H9 (cell line): Measurements from ENCODE around the gene FBN1. TPM values are rescaled to one million over a fixed set of nuclear protein-coding genes. Genes with fewer than 3 reads are reported as not detected.

ENCODE experiments used
- DNase-seq: peaks from one replicate; pipeline ENCODE4 v3.0.0-alpha.2; 2017
- H2AFZ ChIP-seq: one replicate; pipeline ENCODE4 v1.6.1; 2013; ENCODE audit warnings: mild to moderate bottlenecking, low read length, control low read depth, moderate library complexity
- H2AK5ac ChIP-seq: 2 replicates; pipeline ENCODE4 v1.6.1; 2013; ENCODE audit warnings: low read length, control low read depth, mixed read lengths; ENCODE audit not compliant: insufficient read length
- H2BK120ac ChIP-seq: one replicate; pipeline ENCODE4 v1.6.1; 2013; ENCODE audit warnings: low read depth, mild to moderate bottlenecking, low read length, control low read depth, inconsistent platforms; ENCODE audit not compliant: poor library complexity, severe bottlenecking
- H2BK12ac ChIP-seq: 2 replicates; pipeline ENCODE4 v1.6.1; 2013; ENCODE audit warnings: low read length, control low read depth, mixed read lengths, low read depth; ENCODE audit not compliant: insufficient read length
- H2BK15ac ChIP-seq: 2 replicates; pipeline ENCODE4 v1.6.1; 2013; ENCODE audit warnings: low read depth, low read length, control low read depth
- H2BK20ac ChIP-seq: one replicate; pipeline ENCODE4 v1.6.1; 2013; ENCODE audit warnings: low read depth, mild to moderate bottlenecking, low read length, control low read depth, inconsistent platforms; ENCODE audit not compliant: poor library complexity, severe bottlenecking
- H2BK5ac ChIP-seq: 2 replicates; pipeline ENCODE4 v1.6.1; 2013; ENCODE audit warnings: low read length, control low read depth, mixed read lengths; ENCODE audit not compliant: insufficient read length
- H3K14ac ChIP-seq: 2 replicates; pipeline ENCODE4 v1.6.1; 2013; ENCODE audit warnings: low read length, control low read depth; ENCODE audit not compliant: insufficient read depth
- H3K18ac ChIP-seq: 2 replicates; pipeline ENCODE4 v1.6.1; 2013; ENCODE audit warnings: low read depth, mild to moderate bottlenecking, mixed read lengths, low read length, control low read depth; ENCODE audit not compliant: insufficient read length
- H3K23ac ChIP-seq: 2 replicates; pipeline ENCODE4 v1.6.1; 2013; ENCODE audit warnings: low read length, control low read depth, mixed read lengths, low read depth; ENCODE audit not compliant: insufficient read length
- H3K23me2 ChIP-seq: 2 replicates; pipeline ENCODE4 v1.6.1; 2013; ENCODE audit warnings: low read depth, mild to moderate bottlenecking, mixed read lengths, low read length, control low read depth; ENCODE audit not compliant: insufficient read length, poor library complexity, severe bottlenecking
- H3K27ac ChIP-seq: 2 replicates; pipeline ENCODE4 v1.5.1; 2013; ENCODE audit warnings: low read length, control low read depth, mixed read lengths, low read depth; ENCODE audit not compliant: insufficient read length
- H3K27me3 ChIP-seq: 2 replicates; pipeline ENCODE4 v1.6.1; 2013; ENCODE audit warnings: low read length, control low read depth, inconsistent platforms; ENCODE audit not compliant: insufficient read depth
- H3K4ac ChIP-seq: 2 replicates; pipeline ENCODE4 v1.6.1; 2013; ENCODE audit warnings: low read depth, mild to moderate bottlenecking, control low read depth, inconsistent platforms, low read length, moderate library complexity
- H3K4me1 ChIP-seq: 2 replicates; pipeline ENCODE4 v1.6.1; 2013; ENCODE audit warnings: low read length, control low read depth, inconsistent platforms; ENCODE audit not compliant: insufficient read depth
- H3K4me2 ChIP-seq: 2 replicates; pipeline ENCODE4 v1.6.1; 2013; ENCODE audit warnings: low read length, control low read depth, mixed read lengths; ENCODE audit not compliant: insufficient read length, insufficient read depth
- H3K56ac ChIP-seq: 2 replicates; pipeline ENCODE4 v1.6.1; 2013; ENCODE audit warnings: low read depth, mild to moderate bottlenecking, mixed read lengths, low read length, control low read depth; ENCODE audit not compliant: insufficient read length
- H3K79me1 ChIP-seq: 2 replicates; pipeline ENCODE4 v1.6.1; 2013; ENCODE audit warnings: low read depth, mild to moderate bottlenecking, moderate library complexity, low read length, control low read depth, inconsistent platforms; ENCODE audit not compliant: insufficient read depth, poor library complexity, severe bottlenecking
- H3K79me2 ChIP-seq: 2 replicates; pipeline ENCODE4 v1.6.1; 2013; ENCODE audit warnings: low read length, control low read depth, inconsistent platforms; ENCODE audit not compliant: insufficient read depth
- H3K9ac ChIP-seq: 2 replicates; pipeline ENCODE4 v1.6.1; 2013; ENCODE audit warnings: low read length, control low read depth, mixed read lengths; ENCODE audit not compliant: insufficient read length; ENCODE audit errors: extremely low read depth
- H3K9me3 ChIP-seq: one replicate; pipeline ENCODE4 v1.6.1; 2013; ENCODE audit warnings: low read depth, low read length, inconsistent platforms; ENCODE audit not compliant: control insufficient read depth
- H3T11ph ChIP-seq: one replicate; pipeline ENCODE4 v1.6.1; 2013; ENCODE audit warnings: mild to moderate bottlenecking, low read length, control low read depth, inconsistent platforms
- H4K20me1 ChIP-seq: one replicate; pipeline ENCODE4 v1.6.1; 2013; ENCODE audit not compliant: control insufficient read depth, insufficient read length, insufficient read depth
- H4K5ac ChIP-seq: 2 replicates; pipeline ENCODE4 v1.6.1; 2013; ENCODE audit warnings: low read depth, mild to moderate bottlenecking, mixed read lengths, low read length, control low read depth; ENCODE audit not compliant: insufficient read length
- H4K8ac ChIP-seq: replicated peaks from 2 replicates; pipeline ENCODE4 v1.6.1; 2013; ENCODE audit warnings: low read length, control low read depth, mixed read lengths, low read depth; ENCODE audit not compliant: insufficient read length
- H4K91ac ChIP-seq: 2 replicates; pipeline ENCODE4 v1.6.1; 2013; ENCODE audit warnings: low read depth, mild to moderate bottlenecking, moderate library complexity, mixed read lengths, low read length, control low read depth; ENCODE audit not compliant: insufficient read length
- H3K27ac Mint-ChIP-seq, 3 experiments: 2 replicates in 2 of 3; 3 replicates in 1 of 3; pipeline ENCODE4 v1.8.0; 2020 to 2021; ENCODE audit warnings: mixed read lengths in 3 of 3, mild to moderate bottlenecking in 1 of 3, moderate library complexity in 1 of 3
- H3K27me3 Mint-ChIP-seq: 2 replicates; pipeline ENCODE4 v1.8.0; 2021; ENCODE audit warnings: low read depth, mild to moderate bottlenecking, moderate library complexity, mixed read lengths
- H3K36me3 Mint-ChIP-seq, 3 experiments: 2 replicates in 2 of 3; 3 replicates in 1 of 3; pipeline ENCODE4 v1.8.0; 2020 to 2021; ENCODE audit warnings: low read depth in 3 of 3, mixed read lengths in 3 of 3; ENCODE audit not compliant: insufficient read depth in 1 of 3
- H3K4me1 Mint-ChIP-seq, 2 experiments: 2 replicates each; pipeline ENCODE4 v1.8.0; 2020; ENCODE audit warnings: mixed read lengths in 2 of 2
- H3K4me3 Mint-ChIP-seq, 2 experiments: 2 replicates in 1 of 2; 3 replicates in 1 of 2; pipeline ENCODE4 v1.8.0; 2020 to 2021; ENCODE audit warnings: mild to moderate bottlenecking in 2 of 2, mixed read lengths in 2 of 2, moderate library complexity in 1 of 2
- H3K9me3 Mint-ChIP-seq, 2 experiments: 2 replicates in 1 of 2; 3 replicates in 1 of 2; pipeline ENCODE4 v1.8.0; 2020; ENCODE audit warnings: mild to moderate bottlenecking in 2 of 2, mixed read lengths in 2 of 2, moderate library complexity in 1 of 2
- CTCF ChIP-seq: fragments of 200-600 bp; sonication (generic); conservative IDR thresholded peaks from 3 replicates; pipeline ENCODE4 v1.8.0; 2021; ENCODE audit warnings: antibody characterized with exemption, mild to moderate bottlenecking
- WGBS: extraction: QIAGEN DNeasy Blood & Tissue Kit; methylation state at CpG from one replicate; pipeline ENCODE4 v1.1.7; 2013; ENCODE audit warnings: missing lambda C conversion rate, low lambda C conversion rate, mixed read lengths; ENCODE audit not compliant: insufficient read length; ENCODE audit errors: extremely low coverage; 5-methylcytosine and 5-hydroxymethylcytosine counted together
- total RNA-seq: library from RNA; stranded (reverse); gene quantifications from 2 replicates; pipeline ENCODE4 v1.2.1, GENCODE V29; 2021

FBN1 gene
- total RNA-seq, 1 experiment from 2014 or later: 3.6 TPM

GRCh38 chr15:48465410-48465809 lies 180.1 kb downstream of the FBN1 start:
- DNase-seq: no peak
- Mint-ChIP-seq H3K4me3 (no peak overlapping the region), H3K27me3 (no peaks in the 10 kb centered on the region), H3K36me3 (peaks cover 0 to 2% (median 0%) of the 10 kb centered on the region in 3 experiments; a peak in 1 of 7 replicates), H3K4me1 (peaks cover 5 to 12% of the 10 kb centered on the region in 2 experiments), H3K27ac (no peak overlapping the region), H3K9me3 (no peaks in the 10 kb centered on the region)
- no peaks in the 10 kb centered on the region for H3K9me3 ChIP-seq
- no peak overlapping the region for H3K27ac ChIP-seq
- H2BK120ac ChIP-seq: no peak overlapping the region
- H3K4ac ChIP-seq: no peak overlapping the region
- no peak overlapping the region for H2AFZ ChIP-seq
- no peaks in the 10 kb centered on the region for H3K4me1 ChIP-seq
- no peak overlapping the region for H2AK5ac ChIP-seq
- no peak overlapping the region for H2BK12ac ChIP-seq
- no peak overlapping the region for H3K4me2 ChIP-seq
- H4K20me1 ChIP-seq: no peaks in the 10 kb centered on the region
- no peaks in the 10 kb centered on the region; the same call in 1 of the 2 replicates for H3K27me3 ChIP-seq
- H4K91ac ChIP-seq: no peak overlapping the region
- no peak overlapping the region for H2BK20ac ChIP-seq
- no peaks in the 10 kb centered on the region for H3K23me2 ChIP-seq
- no peak overlapping the region for H3K14ac ChIP-seq
- no peaks in the 10 kb centered on the region for H3K79me1 ChIP-seq
- H3T11ph ChIP-seq: no peak overlapping the region
- no peak overlapping the region for H3K18ac ChIP-seq
- no peak overlapping the region for H2BK15ac ChIP-seq
- no peak overlapping the region for H2BK5ac ChIP-seq
- H4K8ac ChIP-seq: no peak overlapping the region
- WGBS: no CpG with 5 or more reads among the region's 5 CpGs
- H3K23ac ChIP-seq: no peak overlapping the region
- no peaks in the 10 kb centered on the region for H3K79me2 ChIP-seq
- H4K5ac ChIP-seq: no peak overlapping the region
- H3K9ac ChIP-seq: no peak overlapping the region
- no peak for TF ChIP-seq CTCF
- no peak overlapping the region for H3K56ac ChIP-seq
